ENCODE results near the gene MAPKAPK3.

Gene MAPKAPK3

DNA sequence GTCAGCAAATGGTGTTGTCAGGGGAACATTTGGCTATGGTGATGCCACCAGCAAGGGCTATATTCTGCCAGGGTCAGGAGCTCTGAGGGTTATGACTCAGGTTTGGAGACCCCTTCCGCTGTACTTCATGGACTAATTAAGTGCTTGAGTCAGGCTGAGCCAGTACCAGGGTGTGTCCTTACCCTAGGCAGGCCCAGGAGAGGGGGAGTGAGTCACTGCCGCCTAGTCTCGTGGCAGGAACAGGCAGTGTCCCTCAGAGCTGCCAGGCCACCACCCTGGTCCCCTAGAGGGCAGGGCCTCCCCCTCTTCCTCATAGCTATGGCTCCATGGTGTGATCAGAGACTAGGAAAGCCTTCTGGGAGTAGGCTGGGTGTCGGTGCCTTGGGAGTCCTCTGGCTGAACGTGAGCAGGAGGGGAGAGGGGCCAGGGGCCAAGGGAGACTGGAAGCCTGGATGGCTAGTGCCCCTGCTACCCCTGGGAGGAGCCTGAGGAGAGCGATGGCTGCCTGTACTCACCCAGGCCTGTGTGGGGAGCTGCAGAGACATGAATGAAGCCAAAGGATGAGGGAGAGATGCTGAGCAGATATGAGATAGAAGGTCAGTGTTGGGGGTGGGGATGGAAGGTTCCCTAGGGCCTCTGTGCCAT lies 10.6 kb downstream of the MAPKAPK3 start:
- peak; percentile 73 for DNase-seq (ENCODE audit: low spot score)

DNA sequence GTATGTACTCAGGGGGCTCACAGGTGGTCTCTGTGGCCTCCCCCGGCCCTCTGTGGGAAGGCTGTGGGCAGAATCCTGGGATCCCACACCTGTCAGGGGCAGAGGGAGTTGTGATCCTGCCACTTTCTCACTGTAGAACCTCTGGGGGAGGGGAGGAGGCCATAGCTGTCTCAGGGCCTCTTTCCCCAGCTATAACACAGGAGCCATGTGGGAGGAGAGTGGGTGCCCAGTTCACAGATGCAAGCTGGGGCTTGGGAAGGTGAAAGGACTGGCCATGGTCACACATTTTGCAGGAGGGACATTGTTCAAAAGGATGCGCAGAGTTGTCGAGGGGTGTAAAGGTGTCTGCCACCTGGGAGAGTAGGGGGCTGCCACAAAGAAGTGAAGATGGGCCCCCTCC lies 11.7 kb downstream of the MAPKAPK3 start:
- DNase-seq (ENCODE audit: low spot score) = no peak

- no peak for DNase-seq (ENCODE audit: low spot score)
Observed at GRCh38 chr3:50630394-50630793, 13.4 kb downstream of the MAPKAPK3 start.

- DNase-seq (ENCODE audit: low spot score) = no peak
Observed at GRCh38 chr3:50630877-50631276, 13.9 kb downstream of the MAPKAPK3 start.

- DNase-seq (ENCODE audit: low spot score) = no peak
Observed at GRCh38 chr3:50632450-50632849, 15.5 kb downstream of the MAPKAPK3 start.

DNA sequence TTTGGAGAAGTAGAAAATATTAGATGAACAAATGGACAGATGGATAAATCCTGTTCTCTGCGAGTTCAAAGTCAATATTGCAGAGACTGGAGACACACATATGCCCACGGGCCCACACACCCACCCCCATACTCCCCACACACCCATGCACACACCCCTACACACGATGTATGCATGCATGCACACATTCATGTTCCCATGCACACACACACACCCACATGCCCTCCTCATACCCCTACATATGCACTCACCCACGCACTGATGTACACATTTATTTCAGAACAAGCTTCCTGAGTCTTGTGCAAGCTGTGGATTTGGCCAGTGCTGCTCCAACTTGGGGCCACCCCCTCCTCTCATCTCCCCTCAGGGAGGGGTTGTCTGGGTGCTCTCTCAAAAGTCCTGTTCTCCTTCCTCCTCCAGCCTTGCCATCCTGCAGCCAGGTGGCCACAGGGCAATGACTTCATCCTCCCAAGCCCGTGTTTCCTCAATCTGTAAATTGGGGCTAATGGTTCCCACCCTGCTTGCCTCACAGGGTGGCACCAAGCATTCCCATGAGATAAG lies 16.4 kb downstream of the MAPKAPK3 start:
- no peak for DNase-seq (ENCODE audit: low spot score)

DNA sequence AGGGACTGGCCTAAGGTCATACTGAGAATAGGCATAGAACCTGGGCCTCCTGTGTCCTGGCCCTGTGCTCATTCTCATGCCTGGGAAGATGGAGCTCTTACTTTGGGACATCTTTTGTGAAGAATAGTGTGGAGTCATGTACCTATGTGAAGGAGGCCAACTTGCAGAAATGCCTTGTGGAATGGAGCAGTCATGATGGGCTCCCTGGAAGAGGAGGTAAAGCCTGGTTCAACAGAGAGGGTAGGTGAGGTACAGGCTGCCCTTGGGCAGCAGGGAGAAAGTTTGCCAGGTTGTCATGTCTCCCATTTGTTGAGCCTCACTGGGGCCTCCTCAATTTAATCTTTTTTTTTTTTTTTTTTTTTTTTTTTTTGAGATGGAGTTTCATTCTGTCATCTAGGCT lies 18.1 kb downstream of the MAPKAPK3 start:
- no peak for DNase-seq (ENCODE audit: low spot score)

DNA sequence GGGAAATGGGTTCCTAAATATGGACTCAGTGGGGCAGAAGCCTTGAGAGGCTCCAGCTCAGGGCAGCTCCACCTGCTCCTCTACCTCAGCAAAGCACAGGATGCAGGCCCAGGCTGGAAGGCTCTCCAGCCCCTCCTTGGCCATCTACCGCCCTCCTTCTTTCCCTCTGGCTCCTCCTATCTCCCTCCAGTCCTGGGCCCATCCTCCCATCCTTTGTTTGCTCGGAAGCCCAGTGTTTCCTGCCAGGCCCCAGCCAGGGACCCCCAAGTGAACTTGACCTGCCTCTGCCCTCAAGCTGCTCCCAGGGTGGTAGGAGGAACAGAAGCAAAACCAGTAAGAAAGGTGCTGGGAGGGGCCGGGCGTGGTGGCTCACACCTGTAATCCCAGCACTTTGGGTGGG lies 20.1 kb downstream of the MAPKAPK3 start:
- no peak for DNase-seq (ENCODE audit: low spot score)

- no peak for DNase-seq (ENCODE audit: low spot score)
Observed at GRCh38 chr3:50637945-50638344, 21.0 kb downstream of the MAPKAPK3 start.

DNA sequence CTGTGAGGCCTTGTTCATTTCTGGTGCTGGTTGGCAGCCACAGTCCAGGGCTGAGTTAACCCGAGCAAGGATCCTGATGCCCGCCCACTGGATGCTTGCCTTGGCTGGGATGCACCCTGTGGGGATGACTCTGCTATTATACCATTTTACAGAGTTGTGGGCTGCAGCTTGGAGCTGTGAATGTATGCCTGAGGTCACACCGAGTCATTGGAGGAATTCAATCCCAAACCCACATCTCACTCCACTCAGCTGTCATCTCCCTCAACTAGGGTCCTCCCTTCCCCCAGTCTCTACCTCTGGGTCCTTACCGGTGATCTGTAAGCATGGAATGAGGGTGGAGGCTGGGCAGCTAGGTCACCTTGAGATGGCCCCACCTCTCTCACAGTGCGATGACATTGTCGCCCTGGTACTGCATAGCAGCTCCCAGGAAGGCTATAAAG lies 22.1 kb downstream of the MAPKAPK3 start:
- DNase-seq (ENCODE audit: low spot score) = no peak

DNA sequence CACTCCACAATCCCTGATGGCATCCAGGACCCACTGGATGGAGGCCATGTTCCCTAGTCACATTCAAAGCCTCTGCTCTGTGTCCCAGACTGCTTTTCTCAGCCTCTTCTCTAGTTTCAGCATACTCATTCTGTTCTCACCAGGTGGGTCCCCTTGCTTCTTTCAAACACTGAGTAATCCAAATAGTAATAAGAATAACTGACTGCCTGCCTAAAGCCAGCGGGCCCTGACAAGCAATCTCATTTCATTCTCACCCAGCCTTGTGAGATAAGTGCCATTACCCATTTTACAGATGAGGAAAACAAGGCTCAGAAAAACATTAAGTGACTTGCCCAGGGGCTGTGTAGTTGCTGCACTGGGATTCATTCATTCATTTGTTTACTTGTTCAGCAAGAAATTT lies 25.4 kb downstream of the MAPKAPK3 start:
- DNase-seq (ENCODE audit: low spot score) = no peak

GRCh38 chr3:50644561-50644960 lies 27.6 kb downstream of the MAPKAPK3 start:
- peak; percentile 34 for DNase-seq (ENCODE audit: low spot score)

GRCh38 chr3:50645378-50645777 lies 28.4 kb downstream of the MAPKAPK3 start:
- no peak for DNase-seq (ENCODE audit: low spot score)

GRCh38 chr3:50648313-50648712 lies 31.4 kb downstream of the MAPKAPK3 start:
- no peak for DNase-seq (ENCODE audit: low spot score)

DNA sequence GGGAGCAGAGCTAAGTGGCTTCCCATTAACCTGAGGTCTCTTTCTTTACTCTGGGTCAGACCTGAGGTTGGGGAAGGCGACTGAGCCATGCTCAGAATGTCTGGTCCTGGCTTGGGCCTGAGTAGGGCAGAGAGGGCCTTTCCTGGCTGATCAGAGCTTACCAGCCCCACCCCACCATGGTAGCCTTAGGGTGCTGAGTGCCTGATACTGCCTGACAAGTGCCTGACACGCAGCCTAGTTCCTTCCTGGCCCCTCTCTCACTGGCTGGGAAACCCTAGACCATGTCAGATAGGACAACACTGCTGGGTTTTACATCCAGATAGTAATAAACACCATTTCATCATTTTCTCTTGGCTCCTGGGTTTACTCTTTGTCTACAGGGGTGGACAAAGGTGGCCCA lies 32.0 kb downstream of the MAPKAPK3 start:
- no peak for DNase-seq (ENCODE audit: low spot score)

DNA sequence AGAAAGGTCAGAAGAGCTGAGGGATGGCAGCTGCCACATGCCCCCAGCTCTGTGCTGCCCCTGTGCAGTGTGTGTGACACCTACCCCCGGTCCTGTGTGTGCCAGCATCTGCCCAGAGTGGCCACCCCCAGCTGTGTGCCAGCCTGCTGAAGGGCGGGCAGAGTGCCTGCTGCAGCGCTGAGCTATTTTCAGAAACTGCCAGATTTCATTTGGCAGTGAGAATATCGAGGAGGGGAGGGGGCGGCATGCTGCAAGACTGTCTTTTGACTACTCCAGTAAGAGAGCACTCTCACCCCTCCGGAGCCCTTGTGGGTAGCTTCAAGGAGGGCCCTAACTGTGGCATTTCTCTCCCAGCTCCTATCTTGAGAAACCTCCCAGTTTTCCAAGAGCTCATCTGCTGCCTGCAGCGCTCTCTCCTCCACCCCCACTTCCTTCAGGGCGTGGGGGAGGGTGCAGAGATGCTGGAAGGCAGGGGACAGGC lies 32.5 kb downstream of the MAPKAPK3 start:
- peak; percentile 79 for DNase-seq (ENCODE audit: low spot score)

- DNase-seq (ENCODE audit: low spot score) = no peak
Observed at GRCh38 chr3:50650018-50650417, 33.1 kb downstream of the MAPKAPK3 start.

GRCh38 chr3:50651445-50651844 lies 34.5 kb downstream of the MAPKAPK3 start:
- DNase-seq (ENCODE audit: low spot score) = no peak

GRCh38 chr3:50651920-50652529 lies 35.1 kb downstream of the MAPKAPK3 start:
- DNase-seq (ENCODE audit: low spot score) = peak; percentile 32

DNA sequence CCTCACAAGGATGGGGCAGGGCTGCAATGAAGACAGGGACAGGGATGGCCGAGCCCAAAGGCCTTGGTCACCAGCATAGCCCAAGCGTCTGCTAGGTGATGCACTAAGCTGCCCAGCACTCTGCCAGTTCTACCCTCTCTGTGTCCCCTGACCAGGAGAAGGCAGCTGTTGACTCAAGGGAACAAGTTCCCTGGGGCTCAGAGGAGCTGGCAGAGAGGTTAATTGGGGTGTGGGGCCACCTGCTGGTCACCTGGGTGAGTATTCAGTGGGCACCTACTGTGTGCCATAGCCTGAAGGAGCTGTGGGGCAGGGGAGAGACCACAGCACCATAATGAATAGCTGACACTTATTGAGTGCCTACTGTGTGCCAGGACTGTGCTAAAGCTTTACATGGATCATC lies 35.8 kb downstream of the MAPKAPK3 start:
- DNase-seq (ENCODE audit: low spot score) = no peak

DNA sequence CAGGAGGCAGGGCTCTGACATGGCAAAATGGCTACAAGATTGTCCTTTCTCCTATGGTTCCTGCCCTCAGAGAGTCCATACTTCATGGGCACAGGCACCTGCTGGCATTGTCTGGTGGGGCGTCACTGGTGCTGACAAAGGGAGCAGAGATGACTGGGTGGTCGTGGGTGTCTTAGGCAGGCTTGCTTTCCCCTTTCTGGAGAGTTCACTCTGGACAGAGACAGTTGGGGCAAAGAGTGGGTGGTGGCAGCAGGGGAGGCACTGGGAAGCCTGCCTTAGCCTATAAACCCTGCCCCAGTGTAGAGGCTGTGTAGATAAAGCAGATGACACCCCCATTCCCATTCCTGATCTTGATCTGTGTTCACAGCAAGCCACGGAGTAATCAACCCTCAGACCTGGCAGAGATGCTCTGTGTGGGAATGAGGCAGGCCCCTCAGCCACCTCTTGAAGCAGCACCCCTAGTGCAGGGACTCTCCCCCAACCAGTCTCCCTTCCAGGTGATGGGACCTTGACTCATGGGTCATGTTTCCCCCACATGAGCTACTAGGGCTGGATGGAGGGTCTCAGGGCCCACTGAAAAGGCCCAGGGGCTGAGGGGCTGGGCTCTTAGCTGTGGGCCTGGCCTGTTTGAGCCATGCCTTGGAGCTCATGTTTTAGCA lies 37.1 kb downstream of the MAPKAPK3 start:
- no peak for DNase-seq (ENCODE audit: low spot score)

DNA sequence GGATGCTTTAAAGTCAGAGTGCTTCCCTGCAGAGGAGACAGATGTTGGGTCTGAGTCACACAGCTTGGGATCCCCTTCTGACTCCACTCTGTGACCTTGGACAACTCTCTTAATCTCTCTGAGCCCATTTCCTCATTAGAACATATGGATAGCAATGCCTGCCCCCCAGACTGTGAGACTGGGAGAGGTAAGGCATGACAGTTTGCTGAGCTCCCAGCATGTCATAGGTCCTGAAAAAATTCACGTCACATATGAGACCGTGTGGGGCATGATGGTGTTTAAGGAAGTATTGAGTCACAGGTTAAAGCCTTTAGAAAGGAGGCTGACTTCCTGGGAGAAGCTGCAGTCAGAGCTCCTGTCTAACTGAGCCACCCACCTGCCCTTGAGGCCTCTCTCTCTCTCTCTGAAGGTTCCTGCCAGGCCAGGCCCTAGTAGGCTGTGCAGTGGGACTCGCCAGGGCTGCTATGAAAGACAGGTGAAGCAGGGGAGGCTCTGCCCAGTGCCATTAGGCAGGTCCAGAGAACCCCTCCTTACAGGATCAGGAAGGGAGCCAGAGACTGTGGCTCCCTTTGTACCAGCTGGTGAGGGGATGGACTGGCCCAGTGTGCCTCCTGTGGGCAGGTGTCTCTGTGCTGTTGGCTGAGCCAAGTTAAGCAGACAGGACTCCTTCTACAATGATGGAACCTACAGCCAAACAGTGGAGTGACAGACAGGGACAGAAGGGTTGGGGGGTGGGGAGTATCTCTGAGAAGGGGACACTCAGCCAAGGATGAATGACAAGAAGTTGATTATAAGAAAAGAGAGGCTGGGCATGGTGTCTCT lies 38.3 kb downstream of the MAPKAPK3 start:
- DNase-seq (ENCODE audit: low spot score) = no peak

All from Ammon's horn (tissue), 1 donor.